GM21381 (cell line): ENCODE data around the gene TFDP2.
A peak's percentile ranks its signal among the peaks of the same experiment; 100 is the strongest.
"Not testable (repeated sequence)": the region's sequence is repeated elsewhere in the genome, so short reads cannot be mapped to it uniquely, and the experiment has no call there.

Experiments used
- ATAC-seq: cut with Tn5 transposase; IDR thresholded peaks from one replicate; pipeline ENCODE4 v1.9.1; 2021; ENCODE audit warnings: mild to moderate bottlenecking, moderate library complexity; ENCODE audit not compliant: unreplicated experiment

TFDP2 gene, protein sequence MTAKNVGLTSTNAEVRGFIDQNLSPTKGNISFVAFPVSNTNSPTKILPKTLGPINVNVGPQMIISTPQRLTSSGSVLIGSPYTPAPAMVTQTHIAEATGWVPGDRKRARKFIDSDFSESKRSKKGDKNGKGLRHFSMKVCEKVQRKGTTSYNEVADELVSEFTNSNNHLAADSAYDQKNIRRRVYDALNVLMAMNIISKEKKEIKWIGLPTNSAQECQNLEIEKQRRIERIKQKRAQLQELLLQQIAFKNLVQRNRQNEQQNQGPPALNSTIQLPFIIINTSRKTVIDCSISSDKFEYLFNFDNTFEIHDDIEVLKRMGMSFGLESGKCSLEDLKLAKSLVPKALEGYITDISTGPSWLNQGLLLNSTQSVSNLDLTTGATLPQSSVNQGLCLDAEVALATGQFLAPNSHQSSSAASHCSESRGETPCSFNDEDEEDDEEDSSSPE

DNA sequence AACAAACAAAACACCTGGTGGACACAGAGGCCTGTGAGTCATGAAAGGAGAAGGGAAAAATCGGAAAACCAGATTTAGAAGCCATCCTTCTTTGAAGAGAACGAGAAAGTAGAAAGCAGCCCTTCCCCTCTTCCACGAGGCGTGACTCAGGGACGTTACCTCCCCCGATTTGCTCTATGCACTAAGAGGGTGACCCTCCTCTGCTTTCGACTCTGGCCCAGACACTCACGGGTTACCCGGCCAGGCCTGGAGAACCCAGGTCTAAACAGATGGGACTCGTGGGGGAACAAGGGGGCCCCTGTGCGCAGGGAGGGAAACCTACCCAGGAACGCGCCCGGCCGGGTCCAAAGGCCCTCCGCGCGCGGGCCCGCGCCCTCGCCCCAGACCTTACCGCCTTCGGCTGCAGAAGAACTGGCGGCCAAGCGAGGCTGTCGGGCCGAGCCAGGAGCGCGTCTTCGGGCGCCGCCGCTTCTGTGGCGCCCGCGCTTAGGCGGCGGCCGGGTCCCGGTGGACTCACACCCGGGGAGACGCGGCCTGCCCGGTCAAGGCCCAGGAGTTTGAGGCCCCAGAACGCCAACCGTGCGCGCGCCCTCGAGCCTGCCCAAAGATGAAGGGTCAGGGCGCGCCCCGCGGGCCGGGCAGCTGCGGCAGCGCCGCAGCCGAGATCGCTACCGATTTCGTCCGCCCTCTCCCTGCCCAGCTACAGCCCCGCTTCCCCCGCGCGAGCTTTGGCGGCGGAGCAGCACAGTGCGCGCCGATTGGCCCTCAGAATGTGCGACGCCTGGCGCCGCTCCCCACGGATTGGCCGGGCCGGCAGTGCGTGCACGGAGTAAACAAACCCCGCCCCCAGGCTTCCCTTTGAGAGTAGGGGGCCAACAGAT, at the start of gene TFDP2:
Gene TFDP2, minus strand, starts transcription at position 753 of the 881 bp plus-strand sequence. CDS start 47,795 bp downstream, outside the sequence.
- peak; percentile 99 for ATAC-seq

DNA sequence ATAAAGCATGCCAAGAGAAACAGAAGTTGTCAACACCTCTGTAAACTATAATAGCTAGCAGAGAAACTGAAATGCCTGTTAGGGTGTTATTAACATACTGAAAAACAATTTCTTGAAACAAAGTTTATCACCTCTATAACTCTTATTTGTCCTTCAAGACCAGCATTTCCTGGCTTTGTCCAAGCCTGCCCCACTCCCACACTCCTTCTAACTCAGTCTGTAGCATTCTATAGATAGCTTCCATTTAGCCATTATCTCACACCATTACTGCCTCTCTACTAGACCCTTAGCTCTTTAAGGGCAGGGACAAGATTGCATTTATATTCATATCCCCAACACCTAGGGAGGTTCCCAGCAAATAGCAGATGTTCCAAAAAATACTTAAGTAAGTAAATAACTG, 39.5 kb upstream of the TFDP2 start:
- no peak for ATAC-seq

DNA sequence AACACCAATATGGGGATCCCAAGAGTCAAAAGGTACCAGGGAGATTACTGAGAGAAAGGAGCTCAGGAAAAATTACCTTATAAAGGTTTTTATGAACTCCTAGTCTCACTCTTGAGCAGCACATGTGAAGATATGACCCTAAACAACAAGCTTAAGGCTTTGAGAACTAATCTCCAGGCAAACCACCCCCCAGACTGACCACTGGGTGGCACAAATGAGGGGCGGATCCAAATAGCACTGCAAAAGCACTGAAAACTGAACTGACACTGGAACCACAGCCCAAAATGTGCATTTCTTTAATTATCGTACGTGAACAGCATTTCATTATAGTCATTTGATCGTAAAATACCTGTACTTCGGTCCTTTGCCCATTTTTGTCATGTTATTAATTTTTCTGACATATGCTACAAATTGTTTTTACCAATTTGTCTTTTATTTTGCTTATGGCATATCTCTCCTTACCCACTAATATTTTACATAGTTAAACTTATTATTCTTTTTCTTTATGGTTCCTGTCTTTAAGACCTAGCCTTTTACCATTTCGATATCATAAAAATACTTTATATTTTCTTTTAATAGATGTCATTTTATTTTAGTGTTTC, 31.5 kb upstream of the TFDP2 start:
- no peak for ATAC-seq

DNA sequence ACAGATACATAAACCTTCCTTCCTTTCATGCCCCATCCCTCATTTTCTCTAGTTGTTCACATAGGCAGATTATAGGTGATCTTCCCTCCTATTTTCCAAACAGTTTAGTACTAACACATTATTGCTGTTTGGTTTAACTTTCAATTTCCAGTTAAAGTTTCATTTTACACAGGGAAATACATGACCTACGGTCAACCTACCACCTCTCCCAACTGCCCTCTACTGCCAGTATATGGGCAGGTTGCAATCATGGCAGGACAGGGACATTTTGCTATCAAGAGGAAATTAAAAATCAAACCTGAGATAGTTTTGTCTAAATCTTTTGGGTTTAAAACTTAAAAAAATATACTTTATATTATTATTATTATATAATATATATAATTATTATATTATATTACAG, 26.1 kb upstream of the TFDP2 start:
- no peak for ATAC-seq

DNA sequence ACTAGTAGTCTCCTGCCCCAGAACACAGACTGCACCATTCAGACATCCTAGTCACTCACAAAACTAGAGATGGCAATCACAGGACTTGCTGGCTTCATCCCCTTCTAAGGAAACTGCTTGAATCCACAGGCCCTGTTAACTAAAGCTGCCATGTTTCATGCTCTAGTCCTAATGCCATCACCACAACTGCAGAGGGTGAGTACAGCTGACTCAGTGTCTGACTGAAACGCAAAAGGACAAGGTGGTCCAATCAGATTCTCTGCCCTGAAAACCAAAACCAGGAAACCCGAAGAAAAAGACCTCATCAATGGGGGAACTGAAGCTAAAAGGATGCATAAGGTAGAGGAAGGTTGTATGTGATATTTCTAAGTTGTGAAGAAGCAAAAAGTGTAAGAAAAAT, 25.2 kb upstream of the TFDP2 start:
- ATAC-seq: no peak

DNA sequence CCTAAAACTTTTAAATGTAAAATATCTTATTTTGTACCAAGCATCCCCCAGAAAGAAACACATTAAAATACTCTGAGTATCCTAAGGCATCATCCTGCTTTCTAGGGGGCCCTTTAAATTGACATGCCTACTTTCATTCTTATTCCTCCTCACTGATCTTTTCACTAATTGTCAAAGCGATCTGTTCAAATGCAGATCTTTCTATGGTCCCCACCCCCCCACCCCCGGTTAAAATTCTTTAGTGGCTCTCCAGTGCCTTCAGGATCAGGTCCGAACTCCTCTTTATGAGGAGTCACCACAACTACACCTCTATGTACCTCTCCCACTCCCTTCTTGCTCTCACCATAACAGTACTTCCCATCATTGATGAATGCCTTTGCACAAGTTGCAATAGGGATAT, 19.2 kb upstream of the TFDP2 start:
- ATAC-seq: no peak

DNA sequence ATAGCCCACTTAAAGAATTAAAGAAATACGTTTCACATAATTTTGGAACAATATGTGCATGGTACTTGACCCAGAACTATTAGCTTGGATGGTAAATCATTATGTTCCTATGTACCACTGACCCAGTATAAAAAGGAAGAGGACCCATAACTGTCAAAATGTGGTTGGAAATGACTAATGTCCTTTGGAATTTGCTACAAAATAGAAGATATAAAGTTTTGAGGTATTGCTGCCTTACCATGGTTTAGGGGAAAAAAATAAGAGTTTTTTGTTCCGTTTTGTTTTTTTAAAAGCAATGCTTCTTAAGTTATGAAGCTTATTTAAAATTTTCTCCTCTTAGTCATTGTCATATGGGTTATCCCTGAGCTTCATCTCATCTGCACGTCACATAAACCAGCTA, 15.8 kb upstream of the TFDP2 start:
- no peak for ATAC-seq

DNA sequence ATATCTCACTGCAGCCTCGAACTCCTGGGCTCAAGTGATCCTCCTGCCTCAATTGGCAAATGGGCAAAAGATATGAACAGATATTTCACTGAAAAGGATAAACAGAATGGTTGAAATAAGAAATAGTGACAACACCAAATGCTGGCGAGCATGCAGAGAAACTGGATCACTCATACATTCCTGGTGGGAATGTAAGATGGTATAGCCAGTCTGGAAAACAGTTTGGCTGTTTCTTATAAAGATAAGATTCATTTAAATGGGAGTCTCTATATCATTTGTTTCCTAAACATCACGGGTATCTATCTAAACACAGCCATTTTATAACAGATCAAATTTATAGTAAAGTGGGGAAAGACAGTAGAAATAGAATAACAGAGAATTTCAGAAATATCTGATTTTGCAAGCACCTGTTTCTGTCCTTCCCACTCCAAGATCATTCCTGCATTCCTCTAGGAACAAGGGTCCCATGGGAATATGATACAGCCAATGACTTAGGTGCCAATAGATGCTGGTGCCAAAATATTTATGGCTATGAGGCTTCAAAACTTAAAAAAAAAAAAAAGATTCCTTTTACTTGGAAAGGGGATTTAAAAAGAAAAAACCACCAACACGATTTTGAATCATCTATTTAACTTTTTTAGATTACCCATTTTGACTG, 9.9 kb upstream of the TFDP2 start:
- ATAC-seq: no peak

DNA sequence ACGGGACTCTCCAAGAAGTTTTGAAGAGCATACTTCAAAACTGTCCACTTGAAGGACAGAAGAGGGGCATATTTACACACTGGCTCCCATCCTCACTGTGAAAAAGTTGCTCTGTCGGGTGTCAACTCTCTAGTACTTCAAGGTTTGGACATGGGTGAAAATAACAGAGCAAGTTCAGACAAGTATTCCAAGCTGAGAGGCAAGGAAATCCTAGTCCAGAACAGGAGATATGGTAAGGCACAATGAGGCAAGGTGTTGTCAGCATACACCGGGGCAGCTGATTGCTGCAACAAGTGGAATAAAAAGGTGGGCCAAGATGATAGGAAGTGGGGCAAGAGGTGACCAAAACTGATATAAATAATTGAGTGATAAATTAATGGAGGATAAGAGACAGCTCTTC, 4.8 kb upstream of the TFDP2 start:
- no peak for ATAC-seq

DNA sequence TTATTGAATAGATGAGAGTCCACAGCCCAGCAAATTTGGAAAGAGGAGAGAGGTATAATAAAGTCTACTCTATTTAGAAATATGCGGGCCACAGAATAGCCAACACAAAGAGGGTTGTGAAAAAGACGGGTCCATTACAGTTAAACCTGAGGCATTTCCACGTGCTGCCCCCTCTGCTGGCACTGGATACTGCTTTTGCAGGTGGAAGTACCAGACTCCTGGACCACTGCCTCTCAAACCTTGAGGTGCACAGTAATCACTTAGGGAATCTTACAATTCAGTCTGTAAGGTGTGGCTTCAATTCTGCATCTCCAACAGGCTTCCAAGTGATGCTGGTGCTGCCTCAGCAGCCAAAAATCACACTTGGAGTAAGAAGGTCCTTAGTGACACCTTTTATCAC, 3.0 kb upstream of the TFDP2 start:
- no peak for ATAC-seq

DNA sequence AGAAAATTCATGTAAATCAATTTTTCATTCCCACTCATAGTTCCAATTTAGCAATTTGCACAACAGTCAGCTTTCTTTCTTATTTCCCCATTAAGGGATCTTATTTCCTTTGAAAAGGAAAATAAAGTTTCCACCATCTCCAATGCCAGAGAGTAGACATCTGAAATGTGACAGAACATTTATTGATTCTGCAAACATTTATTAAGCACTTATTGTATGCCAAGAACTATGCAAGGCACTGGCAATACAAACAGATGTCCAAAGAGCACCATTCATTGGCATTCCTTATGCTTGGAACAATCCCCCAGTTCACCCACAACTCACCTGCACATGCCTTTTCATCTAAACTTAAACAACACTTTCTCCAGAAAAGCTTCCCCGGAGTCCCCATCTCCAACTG, 2.5 kb upstream of the TFDP2 start:
- no peak for ATAC-seq

DNA sequence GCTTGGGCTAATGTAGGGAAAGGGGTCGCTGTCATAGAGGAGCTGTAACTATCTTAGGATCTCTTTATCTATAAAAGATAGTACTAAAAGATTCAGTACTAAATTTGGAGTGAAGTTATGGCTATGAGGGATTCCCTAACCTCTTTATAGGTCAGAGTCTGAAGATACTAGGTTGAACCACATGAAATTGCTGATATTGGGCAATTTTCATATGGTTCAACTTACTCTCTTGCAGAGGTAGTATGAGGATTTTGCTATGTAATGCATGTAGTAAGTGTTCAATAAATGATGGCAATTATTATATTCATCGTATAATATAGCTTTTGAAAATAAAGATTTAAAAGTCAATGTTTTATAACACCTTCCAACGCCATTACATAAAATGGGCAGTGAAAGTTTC, 1.9 kb upstream of the TFDP2 start:
- ATAC-seq: no peak

DNA sequence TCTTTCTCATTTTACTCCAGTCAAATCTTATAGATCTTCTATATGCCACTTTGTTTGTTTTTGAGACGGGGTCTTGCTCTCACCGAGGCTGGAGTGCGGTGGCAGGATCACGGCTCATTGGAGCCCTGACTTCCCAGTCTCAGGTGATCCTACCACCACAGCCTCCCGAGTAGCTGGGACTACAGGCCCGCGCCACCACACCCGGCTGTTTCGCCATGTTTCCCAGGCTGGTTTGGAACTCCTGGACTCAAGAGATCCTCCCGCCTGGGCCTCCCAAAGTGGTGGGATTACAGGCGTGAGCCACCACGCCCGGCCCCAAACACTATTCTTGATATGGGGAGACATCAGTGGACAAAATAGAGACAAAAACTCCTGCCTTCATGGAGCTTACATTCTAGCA, 927 bp upstream of the TFDP2 start:
- ATAC-seq: no peak

DNA sequence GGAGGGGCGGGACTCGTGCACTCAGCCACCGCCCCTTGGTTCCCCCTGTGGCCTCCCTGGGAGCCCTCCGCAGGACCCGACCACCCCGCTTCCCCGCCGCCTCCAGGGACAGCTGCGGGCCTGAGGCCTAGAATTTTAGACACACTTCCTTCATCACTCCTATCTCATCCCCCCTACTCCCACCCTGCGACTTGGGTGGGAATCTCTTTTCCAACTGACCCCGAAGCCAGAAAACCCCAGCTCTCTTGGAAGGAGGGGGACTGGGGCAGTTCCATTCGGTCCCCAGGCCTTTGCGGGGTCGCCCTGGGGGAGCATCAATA, 289 bp upstream of the TFDP2 start:
- no peak for ATAC-seq

DNA sequence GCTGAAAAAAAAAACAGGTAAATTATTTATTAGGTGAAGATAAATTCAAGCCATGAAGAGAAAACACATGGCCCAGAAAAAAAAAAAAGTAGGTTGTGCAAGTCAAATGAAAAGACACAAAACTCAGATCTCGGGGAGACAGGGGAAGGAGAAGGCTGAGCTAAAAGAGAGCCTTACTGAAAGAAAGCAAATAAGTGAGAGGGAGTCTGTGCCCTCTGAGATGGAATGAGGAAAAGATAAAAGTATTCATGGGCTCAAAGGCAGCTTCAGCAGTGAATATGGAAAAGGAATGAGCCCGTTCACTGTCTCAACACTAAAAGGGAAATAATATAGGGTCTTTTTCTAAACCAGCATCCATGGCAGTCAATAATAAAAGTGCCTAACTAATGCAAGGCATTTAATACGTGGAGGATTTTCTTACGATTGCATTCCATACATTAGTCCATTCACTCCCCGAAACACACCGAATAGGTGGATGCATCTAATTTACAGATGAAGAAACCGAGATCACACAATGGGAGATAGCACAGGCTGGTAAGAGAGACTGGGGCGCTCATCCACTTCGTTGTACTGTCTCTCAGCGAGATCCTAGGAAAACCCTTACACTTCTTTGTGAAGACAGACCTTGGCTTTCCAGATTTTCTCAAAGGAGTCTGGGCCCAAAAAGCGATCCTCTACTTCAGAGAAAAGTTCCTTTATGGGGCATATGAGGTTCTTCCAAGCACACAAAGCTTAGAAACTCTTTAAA, 1.1 kb downstream of the TFDP2 start:
- no peak for ATAC-seq

DNA sequence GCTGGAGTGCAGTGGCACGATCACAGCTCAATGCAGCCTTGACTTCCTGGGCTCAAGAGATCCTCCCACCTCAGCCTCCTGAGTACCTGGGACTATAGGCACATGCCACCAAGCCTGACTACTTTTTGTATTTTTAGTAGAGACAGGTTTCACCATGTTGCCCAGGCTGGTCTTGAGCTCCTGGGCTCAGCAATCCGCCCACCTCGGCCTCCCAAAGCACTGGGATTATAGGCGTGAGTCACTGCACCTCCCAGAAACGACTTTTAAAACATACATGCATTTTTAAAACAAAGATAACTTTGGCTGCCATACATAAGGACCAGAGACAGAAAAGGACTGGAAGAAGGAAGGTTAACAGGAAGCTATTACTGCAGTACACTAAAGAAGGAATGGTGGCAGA, 4.8 kb downstream of the TFDP2 start:
- not testable (repeated sequence) for ATAC-seq

DNA sequence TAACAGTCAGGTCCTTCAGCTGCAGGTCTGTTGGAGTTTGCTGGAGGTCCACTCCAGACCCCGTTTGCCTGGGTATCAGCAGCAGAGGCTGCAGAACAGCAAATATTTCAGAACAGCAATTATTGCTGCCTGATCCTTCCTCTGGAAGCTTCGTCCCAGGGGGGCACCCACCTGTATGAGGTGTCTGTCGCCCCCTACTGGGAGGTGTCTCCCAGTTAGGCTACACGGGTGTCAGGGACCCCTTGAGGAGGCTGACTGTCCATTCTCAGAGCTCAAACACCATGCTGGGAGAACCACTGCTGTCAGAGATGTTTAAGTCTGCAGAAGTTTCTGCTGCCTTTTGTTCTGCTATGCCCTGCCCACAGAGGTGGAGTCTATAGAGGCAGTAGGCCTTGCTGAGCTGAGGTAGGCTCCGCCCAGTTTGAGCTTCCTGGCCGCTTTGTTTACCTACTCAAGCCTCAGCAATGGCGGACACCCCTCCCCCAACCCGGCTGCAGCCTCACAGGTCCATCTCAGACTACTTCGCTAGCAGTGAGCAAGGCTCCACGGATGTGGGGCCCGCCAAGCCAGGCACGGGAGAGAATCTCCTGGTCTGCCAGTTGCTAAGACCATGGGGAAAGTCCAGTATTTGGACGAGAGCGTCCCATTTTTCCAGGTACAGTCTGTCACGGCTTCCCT, 8.6 kb downstream of the TFDP2 start:
- ATAC-seq: not testable (repeated sequence)

DNA sequence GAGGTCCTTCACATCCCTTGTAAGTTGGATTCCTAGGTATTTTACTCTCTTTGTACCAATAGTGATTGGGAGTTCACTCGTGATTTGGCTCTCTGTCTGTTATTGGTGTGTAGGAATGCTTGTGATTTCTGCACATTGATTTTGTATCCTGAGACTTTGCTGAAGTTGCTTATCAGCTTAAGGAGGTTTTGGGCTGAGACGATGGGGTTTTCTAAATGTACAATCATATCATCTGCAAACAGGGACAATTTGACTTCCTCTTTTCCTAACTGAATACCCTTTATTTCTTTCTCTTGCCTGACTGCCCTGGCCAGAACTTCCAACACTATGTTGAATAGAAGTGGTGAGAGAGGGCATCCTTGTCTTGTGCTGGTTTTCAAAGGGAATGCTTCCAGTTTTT, 12.3 kb downstream of the TFDP2 start:
- ATAC-seq: not testable (repeated sequence)

DNA sequence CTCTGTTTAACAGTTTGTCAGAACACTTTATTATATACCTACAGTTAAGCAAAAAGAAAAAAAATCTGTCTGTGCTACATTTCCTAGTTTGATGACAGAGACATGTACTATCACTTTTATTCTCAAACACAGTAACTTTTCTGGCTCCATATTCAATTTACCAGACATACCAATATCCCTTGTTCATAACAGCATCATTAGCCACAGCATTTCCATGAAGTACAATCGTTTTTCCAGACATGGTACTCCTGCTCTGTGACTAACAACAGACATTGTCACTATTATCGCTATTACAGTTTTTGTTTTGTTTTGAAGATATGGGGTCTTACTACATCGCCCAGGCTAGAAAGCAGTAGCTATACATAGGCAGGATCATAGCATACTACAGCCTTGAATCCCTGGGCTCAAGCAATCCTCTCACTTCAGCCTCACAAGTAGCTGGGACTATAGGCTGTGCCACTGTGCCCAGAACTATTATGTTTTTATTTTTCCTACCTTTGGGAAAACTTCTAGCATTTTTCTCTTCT, 14.5 kb downstream of the TFDP2 start:
- no peak for ATAC-seq
